ENCODE measurements around the gene NTS. TPM values are rescaled to one million over a fixed set of nuclear protein-coding genes. Genes with fewer than 3 reads are reported as not detected.

The NTS gene
- total RNA-seq, 1 donor from 2014 or later = not detected

GRCh38 chr12:85833579-85833978 is 40.5 kb upstream of the NTS start:
- Mint-ChIP-seq H3K4me3 (no peak overlapping the region), H3K27ac (no peak overlapping the region), H3K4me1 (peaks cover 40% of the 10 kb centered on the region), H3K27me3 (ENCODE audit: low read depth) (no peaks in the 10 kb centered on the region), H3K36me3 (no peaks in the 10 kb centered on the region), H3K9me3 (peaks cover 4% of the 10 kb centered on the region)
- DNase-seq (ENCODE audit: low spot score in 2 of 2, unreplicated experiment in 2 of 2) = no peak
- no peak for TF ChIP-seq CTCF (IDR thresholded peaks at IDR 0.05; ENCODE audit: unreplicated experiment)

GRCh38 chr12:85834378-85834777 is 39.7 kb upstream of the NTS start:
- DNase-seq (ENCODE audit: low spot score in 2 of 2, unreplicated experiment in 2 of 2) = no peak
- H3K9me3 Mint-ChIP-seq = no peaks in the 10 kb centered on the region
- peak overlapping the region; percentile 65 for H3K4me3 Mint-ChIP-seq
- peak overlapping the region; percentile 78 for H3K27ac Mint-ChIP-seq
- no peaks in the 10 kb centered on the region for H3K27me3 Mint-ChIP-seq (ENCODE audit: low read depth)
- no peaks in the 10 kb centered on the region for H3K36me3 Mint-ChIP-seq
- no peak for TF ChIP-seq CTCF (IDR thresholded peaks at IDR 0.05; ENCODE audit: unreplicated experiment)
- H3K4me1 Mint-ChIP-seq = peaks cover 40% of the 10 kb centered on the region

GRCh38 chr12:85835426-85836196 is 38.5 kb upstream of the NTS start:
- Mint-ChIP-seq H3K4me1 (peaks cover 40% of the 10 kb centered on the region), H3K36me3 (no peaks in the 10 kb centered on the region), H3K9me3 (no peaks in the 10 kb centered on the region), H3K27ac (peak overlapping the region; percentile 89), H3K4me3 (peak overlapping the region; percentile 80), H3K27me3 (ENCODE audit: low read depth) (no peaks in the 10 kb centered on the region)
- TF ChIP-seq CTCF (IDR thresholded peaks at IDR 0.05; ENCODE audit: unreplicated experiment) = no peak
- no peak for DNase-seq (ENCODE audit: low spot score in 2 of 2, unreplicated experiment in 2 of 2)

GRCh38 chr12:85836197-85837090 is 37.7 kb upstream of the NTS start, which contains the start of gene RASSF9:
RASSF9 (minus strand) TSS chr12:85836409; CDS start chr12:85836201, 208 bp downstream.
- peak within 1 kb of the TSS; percentile 89 for H3K27ac Mint-ChIP-seq
- H3K27me3 Mint-ChIP-seq (ENCODE audit: low read depth) = no peaks in the 10 kb centered on the region
- no peaks in the 10 kb centered on the region for H3K36me3 Mint-ChIP-seq
- TF ChIP-seq CTCF (IDR thresholded peaks at IDR 0.05; ENCODE audit: unreplicated experiment) = no peak
- DNase-seq (ENCODE audit: low spot score in 2 of 2, unreplicated experiment in 2 of 2) = no peak
- H3K4me1 Mint-ChIP-seq = peaks cover 38% of the 10 kb centered on the region
- no peaks in the 10 kb centered on the region for H3K9me3 Mint-ChIP-seq
- peak within 1 kb of the TSS; percentile 80 for H3K4me3 Mint-ChIP-seq

- no peak overlapping the region for H3K27ac Mint-ChIP-seq
- no peaks in the 10 kb centered on the region for H3K27me3 Mint-ChIP-seq (ENCODE audit: low read depth)
- no peaks in the 10 kb centered on the region for H3K36me3 Mint-ChIP-seq
- peaks cover 21% of the 10 kb centered on the region for H3K4me1 Mint-ChIP-seq
- H3K4me3 Mint-ChIP-seq = no peak overlapping the region
- no peaks in the 10 kb centered on the region for H3K9me3 Mint-ChIP-seq
- TF ChIP-seq CTCF (IDR thresholded peaks at IDR 0.05; ENCODE audit: unreplicated experiment) = no peak
- no peak for DNase-seq (ENCODE audit: low spot score in 2 of 2, unreplicated experiment in 2 of 2)
Measured at GRCh38 chr12:85843606-85844310, 30.3 kb upstream of the NTS start.

All from mesothelial cell of epicardium (in vitro differentiated cells).